Mammary epithelial cell (primary cell): ENCODE results near the gene HNF1B.

ENCODE experiments used
- EZH2 ChIP-seq: IDR thresholded peaks from 2 replicates; pipeline ENCODE4 v1.6.1; 2012; ENCODE audit warnings: low read length, inconsistent platforms, borderline replicate concordance
- TF ChIP-seq, protein P1 (sequence below), 2 donors: IDR thresholded peaks in 1 of 2; conservative IDR thresholded peaks in 1 of 2; 2 replicates each; pipeline ENCODE4 v1.5.1; 2011 to 2012; ENCODE audit warnings: inconsistent platforms in 2 of 2, low read length in 2 of 2, mild to moderate bottlenecking in 2 of 2, control low read depth in 1 of 2, low read depth in 1 of 2; ENCODE audit not compliant: insufficient read depth in 1 of 2; ENCODE audit errors: extremely low read depth in 1 of 2

DNA sequence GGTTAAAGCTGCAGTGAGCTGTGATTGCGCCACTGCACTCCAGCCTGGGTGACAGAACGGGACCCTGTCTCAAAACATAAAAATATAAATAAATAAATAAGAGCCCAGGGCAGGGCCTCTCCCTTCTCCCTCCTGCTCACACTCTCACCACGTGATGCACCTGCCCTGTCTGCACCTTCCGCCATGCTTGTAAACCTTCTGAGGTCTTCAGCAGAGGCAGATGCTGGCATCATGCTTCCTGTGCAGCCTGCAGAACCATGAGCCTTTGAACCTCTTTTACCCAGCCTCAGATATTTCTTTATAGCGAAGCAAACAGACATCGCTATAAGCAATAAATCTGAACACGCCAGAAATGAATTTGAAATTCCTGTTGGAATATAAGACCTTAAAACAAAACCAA, 48.5 kb downstream of the HNF1B start:
- TF ChIP-seq, protein P1, sequence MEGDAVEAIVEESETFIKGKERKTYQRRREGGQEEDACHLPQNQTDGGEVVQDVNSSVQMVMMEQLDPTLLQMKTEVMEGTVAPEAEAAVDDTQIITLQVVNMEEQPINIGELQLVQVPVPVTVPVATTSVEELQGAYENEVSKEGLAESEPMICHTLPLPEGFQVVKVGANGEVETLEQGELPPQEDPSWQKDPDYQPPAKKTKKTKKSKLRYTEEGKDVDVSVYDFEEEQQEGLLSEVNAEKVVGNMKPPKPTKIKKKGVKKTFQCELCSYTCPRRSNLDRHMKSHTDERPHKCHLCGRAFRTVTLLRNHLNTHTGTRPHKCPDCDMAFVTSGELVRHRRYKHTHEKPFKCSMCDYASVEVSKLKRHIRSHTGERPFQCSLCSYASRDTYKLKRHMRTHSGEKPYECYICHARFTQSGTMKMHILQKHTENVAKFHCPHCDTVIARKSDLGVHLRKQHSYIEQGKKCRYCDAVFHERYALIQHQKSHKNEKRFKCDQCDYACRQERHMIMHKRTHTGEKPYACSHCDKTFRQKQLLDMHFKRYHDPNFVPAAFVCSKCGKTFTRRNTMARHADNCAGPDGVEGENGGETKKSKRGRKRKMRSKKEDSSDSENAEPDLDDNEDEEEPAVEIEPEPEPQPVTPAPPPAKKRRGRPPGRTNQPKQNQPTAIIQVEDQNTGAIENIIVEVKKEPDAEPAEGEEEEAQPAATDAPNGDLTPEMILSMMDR (conservative IDR thresholded peaks at IDR 0.05 in 1 of 2, IDR thresholded peaks at IDR 0.05 in 1 of 2; ENCODE audit: extremely low read depth in 1 of 2, insufficient read depth in 1 of 2, low read depth in 1 of 2, low read length in 2 of 2): no peak
- TF ChIP-seq EZH2: no peak
